ENCODE results near the gene CCDC28B. TPM values are rescaled to one million over a fixed set of nuclear protein-coding genes. Genes with fewer than 3 reads are reported as not detected.
A peak's percentile ranks its signal among the peaks of the same experiment; 100 is the strongest.

CCDC28B gene
- total RNA-seq, 1 donor from 2014 or later = 56.9 TPM

- Mint-ChIP-seq H3K27me3 (no peaks in the 10 kb centered on the region), H3K36me3 (ENCODE audit: low read depth) (peaks cover 94% of the 10 kb centered on the region), H3K4me1 (peaks cover 3% of the 10 kb centered on the region), H3K9me3 (no peaks in the 10 kb centered on the region), H3K27ac (no peak overlapping the region), H3K4me3 (no peak overlapping the region)
- no peak for TF ChIP-seq CTCF (IDR thresholded peaks at IDR 0.05)
- ATAC-seq (ENCODE audit: low read depth) (no peak), DNase-seq (no peak)
- CTCF ChIA-PET = no interaction called here
- intact Hi-C loops (cut with micrococcal nuclease) = no loop called here
- POLR2A ChIA-PET = interaction anchor here (0.5 to 0.6 kb wide), 2 partner anchors 43 to 63 kb away, joined by 4 to 11 read pairs; no protein-coding TSS in a partner anchor
Observed at GRCh38 chr1:32192220-32192948, 8.0 kb upstream of the CCDC28B start.

GRCh38 chr1:32194984-32195383, 5.4 kb upstream of the CCDC28B start:
- Mint-ChIP-seq H3K9me3 (no peaks in the 10 kb centered on the region), H3K4me1 (peaks cover 12% of the 10 kb centered on the region), H3K27me3 (no peaks in the 10 kb centered on the region), H3K36me3 (ENCODE audit: low read depth) (peaks cover 79% of the 10 kb centered on the region), H3K27ac (no peak overlapping the region), H3K4me3 (no peak overlapping the region)
- no peak for ATAC-seq (ENCODE audit: low read depth)
- ChIA-PET POLR2A (interaction anchor here (1.3 kb wide), 1 partner anchor 11 kb away, joined by 4 read pairs; the partner anchor contains the start of gene IQCC), CTCF (no interaction called here)
- TF ChIP-seq CTCF (IDR thresholded peaks at IDR 0.05) = no peak
- intact Hi-C loops (cut with micrococcal nuclease) = no loop called here
- DNase-seq = no peak

- no peak for ATAC-seq (ENCODE audit: low read depth)
- intact Hi-C loops (cut with micrococcal nuclease) = no loop called here
- H3K4me1 Mint-ChIP-seq = peaks cover 17% of the 10 kb centered on the region
- no peaks in the 10 kb centered on the region for H3K9me3 Mint-ChIP-seq
- no peak for DNase-seq
- no peak overlapping the region for H3K4me3 Mint-ChIP-seq
- ChIA-PET POLR2A (interaction anchor here (1.3 kb wide), 1 partner anchor 10 kb away, joined by 4 read pairs; the partner anchor contains the start of gene IQCC), CTCF (no interaction called here)
- peaks cover 78% of the 10 kb centered on the region for H3K36me3 Mint-ChIP-seq (ENCODE audit: low read depth)
- TF ChIP-seq CTCF (IDR thresholded peaks at IDR 0.05) = no peak
- H3K27me3 Mint-ChIP-seq = no peaks in the 10 kb centered on the region
- H3K27ac Mint-ChIP-seq = no peak overlapping the region
Observed at GRCh38 chr1:32195531-32195930, 4.9 kb upstream of the CCDC28B start.

GRCh38 chr1:32195972-32196823, 4.2 kb upstream of the CCDC28B start:
- Mint-ChIP-seq H3K36me3 (ENCODE audit: low read depth) (peaks cover 73% of the 10 kb centered on the region), H3K27ac (peak overlapping the region; percentile 41), H3K4me1 (peaks cover 17% of the 10 kb centered on the region), H3K4me3 (no peak overlapping the region), H3K9me3 (no peaks in the 10 kb centered on the region), H3K27me3 (no peaks in the 10 kb centered on the region)
- DNase-seq = no peak
- POLR2A ChIA-PET = interaction anchor here (1.3 to 1.4 kb wide), 2 partner anchors 10 to 140 kb away, joined by 4 to 8 read pairs; partner anchors contain the start of genes IQCC and MARCKSL1
- TF ChIP-seq CTCF (IDR thresholded peaks at IDR 0.05) = no peak
- intact Hi-C loops (cut with micrococcal nuclease) = no loop called here
- no peak for ATAC-seq (ENCODE audit: low read depth)
- CTCF ChIA-PET = no interaction called here

GRCh38 chr1:32197074-32197473, 3.3 kb upstream of the CCDC28B start:
- H3K9me3 Mint-ChIP-seq = no peaks in the 10 kb centered on the region
- no peaks in the 10 kb centered on the region for H3K27me3 Mint-ChIP-seq
- ATAC-seq (ENCODE audit: low read depth) = no peak
- no peak overlapping the region for H3K4me3 Mint-ChIP-seq
- intact Hi-C loops (cut with micrococcal nuclease) = no loop called here
- TF ChIP-seq CTCF (IDR thresholded peaks at IDR 0.05) = no peak
- POLR2A ChIA-PET = interaction anchor here (1.0 to 2.9 kb wide), 3 partner anchors 17 to 139 kb away, joined by 4 to 15 read pairs (median 8); partner anchors contain the start of genes MARCKSL1, TMEM39B and TXLNA
- H3K36me3 Mint-ChIP-seq (ENCODE audit: low read depth) = peaks cover 66% of the 10 kb centered on the region
- DNase-seq = no peak
- peaks cover 26% of the 10 kb centered on the region for H3K4me1 Mint-ChIP-seq
- CTCF ChIA-PET = no interaction called here
- H3K27ac Mint-ChIP-seq = peak overlapping the region; percentile 54

All from activated B cell treated with CpG ODN at 0.5 μM for 24 hours (primary cell).